GM23338 (cell line): ENCODE data around the gene CMKLR1. TPM values are rescaled to one million over a fixed set of nuclear protein-coding genes. Genes with fewer than 3 reads are reported as not detected.

ENCODE experiments used
- ATAC-seq: fragments of 200-7000 bp; cut with Tn5 transposase; 3 replicates; pipeline ENCODE4 v1.9.1; 2020
- DNase-seq: peaks from one replicate; pipeline ENCODE4 v3.0.0-alpha.2; 2015; ENCODE audit warnings: low spot score
- H2AFZ ChIP-seq: fragments of 200-600 bp; sonication (generic); 2 replicates; pipeline ENCODE4 v1.8.0; 2016; ENCODE audit warnings: antibody characterized with exemption, mild to moderate bottlenecking, moderate library complexity
- H3F3A ChIP-seq: fragments of 200-600 bp; sonication (generic); replicated peaks from 2 replicates; pipeline ENCODE4 v1.8.0; 2017; ENCODE audit warnings: antibody characterized with exemption, mixed run types, low read depth
- H3K27ac ChIP-seq: fragments of 200-600 bp; sonication (generic); 2 replicates; pipeline ENCODE4 v1.6.1; 2016; ENCODE audit warnings: low read depth
- H3K27me3 ChIP-seq: fragments of 200-600 bp; sonication (generic); 2 replicates; pipeline ENCODE4 v1.8.0; 2016; ENCODE audit warnings: mild to moderate bottlenecking, mixed run types, moderate library complexity; ENCODE audit not compliant: insufficient read depth
- H3K36me3 ChIP-seq: fragments of 200-600 bp; sonication (generic); 2 replicates; pipeline ENCODE4 v1.8.0; 2016; ENCODE audit warnings: mild to moderate bottlenecking; ENCODE audit not compliant: insufficient read depth
- H3K4me1 ChIP-seq: fragments of 200-600 bp; sonication (generic); 2 replicates; pipeline ENCODE4 v1.8.0; 2016; ENCODE audit warnings: mild to moderate bottlenecking, moderate library complexity; ENCODE audit not compliant: insufficient read depth
- H3K4me2 ChIP-seq: fragments of 200-600 bp; sonication (generic); 2 replicates; pipeline ENCODE4 v1.7.1; 2017; ENCODE audit warnings: mixed run types
- H3K4me3 ChIP-seq: fragments of 200-600 bp; sonication (generic); 2 replicates; pipeline ENCODE4 v1.6.1; 2016; ENCODE audit warnings: mixed run types
- H3K79me2 ChIP-seq: fragments of 200-600 bp; sonication (generic); replicated peaks from 2 replicates; pipeline ENCODE4 v1.8.0; 2017; ENCODE audit warnings: mild to moderate bottlenecking; ENCODE audit not compliant: insufficient read depth
- H3K9me2 ChIP-seq: fragments of 200-600 bp; sonication (generic); 2 replicates; pipeline ENCODE4 v1.8.0; 2017; ENCODE audit not compliant: insufficient read depth
- H4K20me1 ChIP-seq: fragments of 200-600 bp; sonication (generic); replicated peaks from 2 replicates; pipeline ENCODE4 v1.8.0; 2017; ENCODE audit warnings: mild to moderate bottlenecking; ENCODE audit not compliant: insufficient read depth
- H3K27ac Mint-ChIP-seq: 2 replicates; pipeline ENCODE4 v1.8.0; 2020; ENCODE audit warnings: inconsistent platforms, mild to moderate bottlenecking, moderate library complexity, mixed read lengths
- H3K27me3 Mint-ChIP-seq: 3 replicates; pipeline ENCODE4 v1.8.0; 2022; ENCODE audit warnings: low read depth, mild to moderate bottlenecking, moderate library complexity, mixed read lengths, inconsistent platforms; ENCODE audit not compliant: insufficient read depth, poor library complexity
- H3K36me3 Mint-ChIP-seq: 3 replicates; pipeline ENCODE4 v1.8.0; 2021; ENCODE audit warnings: low read depth, mild to moderate bottlenecking, inconsistent platforms, moderate library complexity, mixed read lengths
- H3K4me1 Mint-ChIP-seq: 3 replicates; pipeline ENCODE4 v1.8.0; 2020; ENCODE audit warnings: mild to moderate bottlenecking, inconsistent platforms, mixed read lengths
- H3K4me3 Mint-ChIP-seq: 3 replicates; pipeline ENCODE4 v1.8.0; 2021; ENCODE audit warnings: moderate library complexity, mild to moderate bottlenecking, inconsistent platforms, mixed read lengths
- H3K9me3 Mint-ChIP-seq: 3 replicates; pipeline ENCODE4 v1.8.0; 2020; ENCODE audit warnings: moderate library complexity, mild to moderate bottlenecking, inconsistent platforms, mixed read lengths
- EZH2 ChIP-seq: fragments of 200-600 bp; sonication (generic); IDR thresholded peaks from one replicate; pipeline ENCODE4 v1.8.0; 2017; ENCODE audit warnings: antibody characterized with exemption, mild to moderate bottlenecking, low read depth; ENCODE audit not compliant: unreplicated experiment
- NANOG ChIP-seq: IDR thresholded peaks from 2 replicates; pipeline ENCODE4 v1.6.1; 2016; ENCODE audit warnings: antibody characterized with exemption, borderline replicate concordance
- REST ChIP-seq: IDR thresholded peaks from one replicate; pipeline ENCODE4 v1.6.1; 2018; ENCODE audit warnings: antibody characterized with exemption; ENCODE audit not compliant: unreplicated experiment
- ZNF331 ChIP-seq: fragments of 250-450 bp; sonication (Bioruptor Pico); IDR thresholded peaks from 2 replicates; pipeline ENCODE4 v1.5.0; 2020; ENCODE audit warnings: low read depth, mild to moderate bottlenecking, moderate library complexity
- polyA plus RNA-seq: library from polyadenylated mRNA; unstranded; fragments of >200 nt; fragmentation: Nextera tagmentation; extraction: Ambion mirVana; gene quantifications from 2 replicates; pipeline ENCODE4 v1.2.1, GENCODE V29; 2016
- total RNA-seq: library from RNA; depleted of rRNA; stranded (reverse); fragments of >200 nt; shearing (Covaris generic); gene quantifications from 2 replicates; pipeline ENCODE4 v1.2.3, GENCODE V29; 2014
- TF ChIP-seq, protein P1 (sequence below): fragments of 250-450 bp; sonication (Bioruptor Pico); IDR thresholded peaks from 2 replicates; pipeline ENCODE4 v1.5.0; 2020; ENCODE audit warnings: mild to moderate bottlenecking, moderate library complexity

CMKLR1 gene
- total and polyA plus RNA-seq, 2 experiments from 2014 or later: 0.40 to 2.6 TPM

DNA sequence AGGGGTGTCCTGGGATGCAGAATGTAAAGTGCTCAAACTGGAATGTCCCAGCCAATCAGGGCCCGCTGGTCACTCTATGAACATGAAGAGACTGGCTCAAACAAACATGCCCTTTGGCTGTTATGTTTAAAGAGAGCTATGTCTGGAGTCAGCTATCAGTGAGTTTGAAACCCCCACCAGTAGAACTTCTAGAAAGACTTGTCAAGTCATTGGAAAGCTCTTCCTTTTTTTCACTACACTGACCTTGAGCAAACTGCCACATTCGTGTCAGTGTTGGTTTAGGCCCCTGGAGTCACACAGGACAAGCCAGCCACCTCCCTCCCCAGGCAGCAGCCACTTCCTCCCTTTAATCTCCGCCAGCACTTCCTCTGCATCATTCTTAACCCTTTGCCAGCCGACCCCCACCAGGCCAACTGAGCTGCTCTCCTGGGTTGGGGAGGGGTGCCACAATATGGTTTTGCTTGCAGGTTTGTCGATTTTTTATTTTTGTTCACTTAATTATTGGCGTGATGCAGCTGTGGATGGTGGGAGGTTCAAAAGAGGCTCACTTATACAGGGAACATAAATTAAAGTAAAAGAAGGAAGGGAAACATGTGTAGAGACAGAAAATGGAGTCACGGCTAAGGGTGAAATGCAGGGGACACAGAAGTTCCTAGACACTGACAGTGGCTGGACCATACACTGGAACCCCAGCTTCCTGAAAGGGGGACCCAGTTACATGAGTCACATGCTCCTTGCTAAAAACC, 25.3 kb downstream of the CMKLR1 start:
- DNase-seq (no peak), ATAC-seq (no peak)
- Histone ChIP-seq H4K20me1 (no peaks in the 10 kb centered on the region), H3K4me2 (0 out of 2 replicates have a peak overlapping the region, but pooled peaks have one; percentile 43), H3K36me3 (no peaks in the 10 kb centered on the region), H3K4me3 (no peak overlapping the region), H3K4me1 (peaks cover 28% of the 10 kb centered on the region), H3F3A (0 out of 2 replicates have a peak, but pooled peaks cover 5% of the 10 kb centered on the region), H3K9me2 (peaks cover 13% of the 10 kb centered on the region), H2AFZ (peak overlapping the region; percentile 14; the same call in 1 of the 2 replicates), H3K79me2 (no peaks in the 10 kb centered on the region), H3K27ac (no peak overlapping the region), H3K27me3 (no peaks in the 10 kb centered on the region)
- Mint-ChIP-seq H3K4me1 (peaks cover 29% of the 10 kb centered on the region), H3K4me3 (no peak overlapping the region; the same call in 2 of the 3 replicates), H3K27ac (peak overlapping the region; percentile 79), H3K36me3 (no peaks in the 10 kb centered on the region), H3K27me3 (peaks cover 3% of the 10 kb centered on the region), H3K9me3 (no peaks in the 10 kb centered on the region)
- TF ChIP-seq EZH2 (no peak), REST (no peak), NANOG (no peak), ZNF331 (CRISPR knock-in tag) (no peak)
- TF ChIP-seq, protein P1, sequence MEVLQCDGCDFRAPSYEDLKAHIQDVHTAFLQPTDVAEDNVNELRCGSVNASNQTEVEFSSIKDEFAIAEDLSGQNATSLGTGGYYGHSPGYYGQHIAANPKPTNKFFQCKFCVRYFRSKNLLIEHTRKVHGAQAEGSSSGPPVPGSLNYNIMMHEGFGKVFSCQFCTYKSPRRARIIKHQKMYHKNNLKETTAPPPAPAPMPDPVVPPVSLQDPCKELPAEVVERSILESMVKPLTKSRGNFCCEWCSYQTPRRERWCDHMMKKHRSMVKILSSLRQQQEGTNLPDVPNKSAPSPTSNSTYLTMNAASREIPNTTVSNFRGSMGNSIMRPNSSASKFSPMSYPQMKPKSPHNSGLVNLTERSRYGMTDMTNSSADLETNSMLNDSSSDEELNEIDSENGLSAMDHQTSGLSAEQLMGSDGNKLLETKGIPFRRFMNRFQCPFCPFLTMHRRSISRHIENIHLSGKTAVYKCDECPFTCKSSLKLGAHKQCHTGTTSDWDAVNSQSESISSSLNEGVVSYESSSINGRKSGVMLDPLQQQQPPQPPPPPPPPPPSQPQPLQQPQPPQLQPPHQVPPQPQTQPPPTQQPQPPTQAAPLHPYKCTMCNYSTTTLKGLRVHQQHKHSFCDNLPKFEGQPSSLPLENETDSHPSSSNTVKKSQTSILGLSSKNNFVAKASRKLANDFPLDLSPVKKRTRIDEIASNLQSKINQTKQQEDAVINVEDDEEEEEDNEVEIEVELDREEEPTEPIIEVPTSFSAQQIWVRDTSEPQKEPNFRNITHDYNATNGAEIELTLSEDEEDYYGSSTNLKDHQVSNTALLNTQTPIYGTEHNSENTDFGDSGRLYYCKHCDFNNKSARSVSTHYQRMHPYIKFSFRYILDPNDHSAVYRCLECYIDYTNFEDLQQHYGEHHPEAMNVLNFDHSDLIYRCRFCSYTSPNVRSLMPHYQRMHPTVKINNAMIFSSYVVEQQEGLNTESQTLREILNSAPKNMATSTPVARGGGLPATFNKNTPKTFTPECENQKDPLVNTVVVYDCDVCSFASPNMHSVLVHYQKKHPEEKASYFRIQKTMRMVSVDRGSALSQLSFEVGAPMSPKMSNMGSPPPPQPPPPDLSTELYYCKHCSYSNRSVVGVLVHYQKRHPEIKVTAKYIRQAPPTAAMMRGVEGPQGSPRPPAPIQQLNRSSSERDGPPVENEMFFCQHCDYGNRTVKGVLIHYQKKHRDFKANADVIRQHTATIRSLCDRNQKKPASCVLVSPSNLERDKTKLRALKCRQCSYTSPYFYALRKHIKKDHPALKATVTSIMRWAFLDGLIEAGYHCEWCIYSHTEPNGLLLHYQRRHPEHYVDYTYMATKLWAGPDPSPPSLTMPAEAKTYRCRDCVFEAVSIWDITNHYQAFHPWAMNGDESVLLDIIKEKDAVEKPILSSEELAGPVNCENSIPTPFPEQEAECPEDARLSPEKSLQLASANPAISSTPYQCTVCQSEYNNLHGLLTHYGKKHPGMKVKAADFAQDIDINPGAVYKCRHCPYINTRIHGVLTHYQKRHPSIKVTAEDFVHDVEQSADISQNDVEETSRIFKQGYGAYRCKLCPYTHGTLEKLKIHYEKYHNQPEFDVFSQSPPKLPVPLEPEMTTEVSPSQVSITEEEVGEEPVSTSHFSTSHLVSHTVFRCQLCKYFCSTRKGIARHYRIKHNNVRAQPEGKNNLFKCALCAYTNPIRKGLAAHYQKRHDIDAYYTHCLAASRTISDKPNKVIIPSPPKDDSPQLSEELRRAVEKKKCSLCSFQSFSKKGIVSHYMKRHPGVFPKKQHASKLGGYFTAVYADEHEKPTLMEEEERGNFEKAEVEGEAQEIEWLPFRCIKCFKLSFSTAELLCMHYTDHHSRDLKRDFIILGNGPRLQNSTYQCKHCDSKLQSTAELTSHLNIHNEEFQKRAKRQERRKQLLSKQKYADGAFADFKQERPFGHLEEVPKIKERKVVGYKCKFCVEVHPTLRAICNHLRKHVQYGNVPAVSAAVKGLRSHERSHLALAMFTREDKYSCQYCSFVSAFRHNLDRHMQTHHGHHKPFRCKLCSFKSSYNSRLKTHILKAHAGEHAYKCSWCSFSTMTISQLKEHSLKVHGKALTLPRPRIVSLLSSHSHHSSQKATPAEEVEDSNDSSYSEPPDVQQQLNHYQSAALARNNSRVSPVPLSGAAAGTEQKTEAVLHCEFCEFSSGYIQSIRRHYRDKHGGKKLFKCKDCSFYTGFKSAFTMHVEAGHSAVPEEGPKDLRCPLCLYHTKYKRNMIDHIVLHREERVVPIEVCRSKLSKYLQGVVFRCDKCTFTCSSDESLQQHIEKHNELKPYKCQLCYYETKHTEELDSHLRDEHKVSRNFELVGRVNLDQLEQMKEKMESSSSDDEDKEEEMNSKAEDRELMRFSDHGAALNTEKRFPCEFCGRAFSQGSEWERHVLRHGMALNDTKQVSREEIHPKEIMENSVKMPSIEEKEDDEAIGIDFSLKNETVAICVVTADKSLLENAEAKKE (CRISPR knock-in tag): no peak
